SK-N-SH (cell line): ENCODE results near the gene TAS2R30. TPM values are rescaled to one million over a fixed set of nuclear protein-coding genes. Genes with fewer than 3 reads are reported as not detected.

ENCODE experiments used
- CTCF ChIA-PET: fragments of 300-600, 350-600 bp; formaldehyde crosslinking; extraction: SDS; loops from one replicate; lab custom pipeline; 2021; lab: Yijun Ruan, JAX
- POLR2A ChIA-PET: fragments of 350-600 bp; sonication (Branson Sonifier 250); formaldehyde crosslinking; extraction: SDS; loops from one replicate; lab custom pipeline; 2020; ENCODE audit warnings: antibody characterized with exemption, inconsistent platforms; lab: Yijun Ruan, JAX
- DNase-seq: peaks from one replicate; pipeline ENCODE4 v3.0.0; 2012
- H2AFZ ChIP-seq: fragments of 200-600 bp; sonication (generic); 2 replicates; pipeline ENCODE4 v1.8.1; 2016; ENCODE audit warnings: antibody characterized with exemption, mild to moderate bottlenecking, low read depth
- H3F3A ChIP-seq: fragments of 200-600 bp; sonication (generic); replicated peaks from 2 replicates; pipeline ENCODE3; 2016; ENCODE audit warnings: antibody characterized with exemption, mild to moderate bottlenecking; ENCODE audit not compliant: insufficient read depth
- H3K27ac ChIP-seq, 2 experiments: fragments of 200-500 bp in 1 of 2; fragments of 200-600 bp in 1 of 2; sonication (Bioruptor generic) in 1 of 2; sonication (generic), shearing (Covaris generic) in 1 of 2; 2 replicates each; pipeline versions ENCODE4 v1.5.1 to v1.6.1; 2014 to 2016; ENCODE audit warnings: low read depth in 2 of 2, inconsistent platforms in 1 of 2, low read length in 1 of 2, mild to moderate bottlenecking in 1 of 2, mixed read lengths in 1 of 2
- H3K27me3 ChIP-seq: fragments of 200-600 bp; sonication (generic), shearing (Covaris generic); 2 replicates; pipeline ENCODE4 v1.6.1; 2016; ENCODE audit warnings: mixed run types; ENCODE audit not compliant: insufficient read depth
- H3K36me3 ChIP-seq, 2 experiments: fragments of 200-500 bp in 1 of 2; fragments of 200-600 bp in 1 of 2; sonication (Bioruptor generic) in 1 of 2; sonication (generic) in 1 of 2; replicated peaks in 1 of 2; 2 replicates each; pipeline versions ENCODE3 to v1.5.1; 2014 to 2016; ENCODE audit warnings: low read length in 1 of 2, mild to moderate bottlenecking in 1 of 2; ENCODE audit not compliant: insufficient read depth in 2 of 2, control insufficient read depth in 1 of 2
- H3K4me1 ChIP-seq, 2 experiments: fragments of 200-500 bp in 1 of 2; fragments of 200-600 bp in 1 of 2; sonication (Bioruptor generic) in 1 of 2; sonication (generic), shearing (Covaris generic) in 1 of 2; 2 replicates each; pipeline versions ENCODE4 v1.5.1 to v1.6.1; 2014 to 2016; ENCODE audit warnings: low read depth in 1 of 2, low read length in 1 of 2, mixed run types in 1 of 2; ENCODE audit not compliant: insufficient read depth in 2 of 2, control insufficient read depth in 1 of 2
- H3K4me2 ChIP-seq: fragments of 200-600 bp; sonication (generic), shearing (Covaris generic); 2 replicates; pipeline ENCODE4 v1.6.1; 2017; ENCODE audit warnings: mixed run types
- H3K4me3 ChIP-seq, 2 experiments: fragments of 200-500 bp in 1 of 2; fragments of 200-600 bp in 1 of 2; sonication (Bioruptor generic) in 1 of 2; sonication (generic), shearing (Covaris generic) in 1 of 2; 2 replicates each; pipeline versions ENCODE4 v1.5.1 to v1.8.1; 2014 to 2016; ENCODE audit warnings: low read depth in 2 of 2, inconsistent platforms in 1 of 2, low read length in 1 of 2, mild to moderate bottlenecking in 1 of 2, mixed read lengths in 1 of 2, moderate library complexity in 1 of 2
- H3K79me2 ChIP-seq: fragments of 200-600 bp; sonication (generic); 2 replicates; pipeline ENCODE4 v1.8.1; 2017; ENCODE audit warnings: mild to moderate bottlenecking; ENCODE audit not compliant: insufficient read depth
- H3K9ac ChIP-seq: fragments of 200-600 bp; sonication (generic); 2 replicates; pipeline ENCODE4 v1.6.1; 2017; ENCODE audit warnings: mixed run types
- H3K9me2 ChIP-seq: fragments of 200-600 bp; sonication (generic); 2 replicates; pipeline ENCODE4 v1.6.1; 2017; ENCODE audit warnings: mixed run types
- H3K9me3 ChIP-seq: fragments of 200-600 bp; sonication (generic); 2 replicates; pipeline ENCODE4 v1.6.1; 2017; ENCODE audit warnings: mixed run types, mild to moderate bottlenecking, moderate library complexity
- H4K20me1 ChIP-seq: fragments of 200-600 bp; sonication (generic); 2 replicates; pipeline ENCODE4 v1.6.1; 2017; ENCODE audit warnings: mild to moderate bottlenecking, mixed run types; ENCODE audit not compliant: insufficient read depth
- CHD2 ChIP-seq: fragments of 150-350 bp; IDR thresholded peaks from 2 replicates; pipeline ENCODE4 v1.6.1; 2018; ENCODE audit warnings: low read length; ENCODE audit not compliant: partially characterized antibody
- EP300 ChIP-seq, 2 experiments: IDR thresholded peaks; 2 replicates each; pipeline versions ENCODE4 v1.4.0 to v1.6.1; 2012; ENCODE audit warnings: borderline replicate concordance in 1 of 2, low read depth in 1 of 2, low read length in 1 of 2
- EZH2phosphoT487 ChIP-seq: fragments of 200-600 bp; sonication (generic); IDR thresholded peaks from 2 replicates; pipeline ENCODE4 v1.6.1; 2017; ENCODE audit warnings: low read depth, mixed run types, mild to moderate bottlenecking, antibody characterized with exemption, moderate library complexity, borderline replicate concordance
- FOSL2 ChIP-seq: IDR thresholded peaks from 2 replicates; pipeline ENCODE4 v1.4.0; 2012; ENCODE audit warnings: low read depth, mild to moderate bottlenecking, moderate library complexity, borderline replicate concordance
- FOXJ3 ChIP-seq: sonication (generic); formaldehyde crosslinking; IDR thresholded peaks from 2 replicates; pipeline ENCODE4 v1.5.1; 2020; ENCODE audit warnings: mild to moderate bottlenecking, missing genetic modification reagents
- GATA2 ChIP-seq: sonication (generic); formaldehyde crosslinking; IDR thresholded peaks from 2 replicates; pipeline ENCODE4 v1.5.0; 2020; ENCODE audit warnings: mild to moderate bottlenecking, missing genetic modification reagents
- MAX ChIP-seq: IDR thresholded peaks from 2 replicates; pipeline ENCODE4 v1.4.0; 2012; ENCODE audit warnings: low read depth
- MEF2A ChIP-seq: IDR thresholded peaks from 2 replicates; pipeline ENCODE4 v1.4.0; 2012; ENCODE audit warnings: low read depth, borderline replicate concordance
- MXI1 ChIP-seq: IDR thresholded peaks from 2 replicates; pipeline ENCODE4 v1.6.1; 2012; ENCODE audit warnings: mild to moderate bottlenecking, low read depth, low read length, improper control_type of control experiment
- NFIC ChIP-seq: IDR thresholded peaks from 2 replicates; pipeline ENCODE4 v1.4.0; 2012; ENCODE audit warnings: borderline replicate concordance
- RAD21 ChIP-seq: IDR thresholded peaks from 2 replicates; pipeline ENCODE4 v1.6.1; 2012; ENCODE audit warnings: mild to moderate bottlenecking, low read length
- REST ChIP-seq: IDR thresholded peaks from 2 replicates; pipeline ENCODE4 v1.6.1; 2012; ENCODE audit warnings: mild to moderate bottlenecking, low read depth, low read length, moderate library complexity
- RFX5 ChIP-seq: IDR thresholded peaks from 2 replicates; pipeline ENCODE4 v1.6.1; 2012; ENCODE audit warnings: mild to moderate bottlenecking, improper control_type of control experiment, low read length
- SMC3 ChIP-seq: IDR thresholded peaks from 2 replicates; pipeline ENCODE4 v1.6.1; 2012; ENCODE audit warnings: low read depth, low read length, improper control_type of control experiment
- TAF1 ChIP-seq: IDR thresholded peaks from 2 replicates; pipeline ENCODE4 v1.6.1; 2012; ENCODE audit warnings: low read depth, mild to moderate bottlenecking, low read length, moderate library complexity, borderline replicate concordance
- TEAD4 ChIP-seq: IDR thresholded peaks from 2 replicates; pipeline ENCODE4 v1.4.0; 2012; ENCODE audit warnings: mild to moderate bottlenecking, borderline replicate concordance; ENCODE audit not compliant: insufficient read depth
- ZBTB33 ChIP-seq: IDR thresholded peaks from 2 replicates; pipeline ENCODE4 v1.4.0; 2012; ENCODE audit warnings: low read depth, borderline replicate concordance
- polyA plus RNA-seq, 3 experiments: library from polyadenylated mRNA; depleted of rRNA; stranded (reverse); fragments of >200 nt; gene quantifications; 2 replicates each; pipeline ENCODE4 v1.2.3, GENCODE V29; 2012
- TF ChIP-seq, protein P1 (sequence below): fragments of 150-350 bp; IDR thresholded peaks from 2 replicates; pipeline ENCODE4 v1.6.1; 2017; ENCODE audit warnings: antibody characterized with exemption, low read length, low read depth, borderline replicate concordance

Gene TAS2R30
- polyA plus RNA-seq, 1 of the 3 experiments (the other 2 are of a cell fraction), result 0.05 TPM

DNA sequence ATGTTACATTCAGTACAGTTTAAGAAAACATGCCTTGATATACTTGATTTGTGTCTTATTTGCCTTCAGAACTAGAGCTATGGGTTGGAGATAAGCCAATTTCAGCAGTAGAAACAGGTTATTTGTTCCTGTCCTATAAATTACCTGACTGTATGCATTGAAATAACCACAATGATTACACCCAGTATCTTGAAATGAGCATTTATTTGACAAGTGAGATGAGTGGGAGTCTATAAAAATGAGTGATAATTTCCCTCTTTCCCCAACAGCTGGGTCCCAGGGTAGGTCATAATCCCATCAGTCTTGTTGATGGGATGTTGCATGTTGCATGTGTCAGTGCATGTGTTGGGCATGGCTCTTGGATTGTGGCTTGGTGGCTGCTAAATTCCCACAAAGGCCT lies 48.6 kb upstream of the TAS2R30 start (continued):
- TF ChIP-seq, protein P1, sequence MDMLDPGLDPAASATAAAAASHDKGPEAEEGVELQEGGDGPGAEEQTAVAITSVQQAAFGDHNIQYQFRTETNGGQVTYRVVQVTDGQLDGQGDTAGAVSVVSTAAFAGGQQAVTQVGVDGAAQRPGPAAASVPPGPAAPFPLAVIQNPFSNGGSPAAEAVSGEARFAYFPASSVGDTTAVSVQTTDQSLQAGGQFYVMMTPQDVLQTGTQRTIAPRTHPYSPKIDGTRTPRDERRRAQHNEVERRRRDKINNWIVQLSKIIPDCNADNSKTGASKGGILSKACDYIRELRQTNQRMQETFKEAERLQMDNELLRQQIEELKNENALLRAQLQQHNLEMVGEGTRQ, result no peak
- TF ChIP-seq MXI1 (no peak), TEAD4 (no peak), GATA2 (CRISPR knock-in tag) (no peak)
- TF ChIP-seq, all 33 proteins: peak for 0

GRCh38 chr12:11182529-11182928 lies 48.1 kb upstream of the TAS2R30 start:
- no peaks in the 10 kb centered on the region for H3K36me3 ChIP-seq
- H3K27me3 ChIP-seq, result no peaks in the 10 kb centered on the region
- H3K9me2 ChIP-seq, result no peaks in the 10 kb centered on the region
- no peaks in the 10 kb centered on the region for H4K20me1 ChIP-seq
- H3K27ac ChIP-seq, result no peak overlapping the region
- peaks cover 4% of the 10 kb centered on the region for H3F3A ChIP-seq
- H3K4me2 ChIP-seq, result no peak overlapping the region
- no peak overlapping the region for H3K4me3 ChIP-seq
- CTCF ChIA-PET, result no interaction called here
- H2AFZ ChIP-seq, result no peak overlapping the region
- no peak for DNase-seq
- TF ChIP-seq TEAD4, result no peak
- TF ChIP-seq CHD2, result no peak
- no peak for TF ChIP-seq NFIC
- TF ChIP-seq EP300 (IDR thresholded peaks at IDR 0.05; ENCODE audit: borderline replicate concordance in 1 of 2, low read depth in 1 of 2, low read length in 1 of 2), result no peak
- TF ChIP-seq MAX, result no peak
- TF ChIP-seq MXI1, result no peak
- no peak for TF ChIP-seq FOXJ3 (CRISPR knock-in tag)
- TF ChIP-seq RAD21, result no peak
- no peak for TF ChIP-seq RFX5
- no peak for TF ChIP-seq MEF2A
- no peak for TF ChIP-seq ZBTB33
- TF ChIP-seq, protein P1, result no peak
- TF ChIP-seq SMC3, result no peak
- TF ChIP-seq REST, result no peak
- no peak for TF ChIP-seq EZH2phosphoT487
- no peak for TF ChIP-seq GATA2 (CRISPR knock-in tag)
- no peak for TF ChIP-seq TAF1
- no peak for TF ChIP-seq FOSL2
- POLR2A ChIA-PET, result no interaction called here
- no peaks in the 10 kb centered on the region for H3K9me3 ChIP-seq
- H3K9ac ChIP-seq, result no peak overlapping the region
- no peaks in the 10 kb centered on the region; the same call in 1 of the 2 replicates for H3K79me2 ChIP-seq
- no peaks in the 10 kb centered on the region; a peak in 1 of 4 replicates for H3K4me1 ChIP-seq
